Measurements from ENCODE around the gene EFNB1. TPM values are rescaled to one million over a fixed set of nuclear protein-coding genes. Genes with fewer than 3 reads are reported as not detected.

The EFNB1 gene
- polyA plus RNA-seq, 2 of the 4 experiments (the other 2 are of a cell fraction), result 3.5 to 3.7 TPM

DNA sequence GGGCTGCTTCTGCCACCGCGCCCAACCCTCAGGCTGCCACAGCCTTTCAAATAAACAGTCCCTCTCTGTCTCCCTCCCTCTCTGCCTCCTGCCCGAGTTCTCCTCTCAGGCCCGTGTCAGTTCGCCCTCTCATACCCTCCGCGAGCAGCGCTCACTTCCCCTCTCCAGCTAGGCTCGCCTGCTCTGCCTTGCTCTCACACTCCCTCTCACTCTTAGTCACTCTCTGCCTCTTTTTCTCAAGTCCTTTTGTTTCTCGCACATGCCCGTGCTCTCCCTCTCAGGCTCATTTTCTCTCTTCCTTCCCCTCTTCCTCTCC, 3.2 kb downstream of the EFNB1 start:
- POLR2A ChIA-PET, result no interaction called here
- FAIRE-seq, result no peak
- CTCF ChIA-PET, result interaction anchor here (16.6 kb wide), 1 partner anchor 386 kb away, joined by 327 read pairs; no protein-coding TSS in a partner anchor
- 71% methylated on average over 11 of the region's 11 CpGs for WGBS (ENCODE audit: missing lambda C conversion rate)
- H3K4me3 ChIP-seq, result no peak overlapping the region
- no peak for DNase-seq (ENCODE audit: low read depth in 1 of 2, low spot score in 1 of 2)
- H3K4me2 ChIP-seq, result no peak overlapping the region
- TF ChIP-seq RARB (CRISPR knock-in tag; IDR thresholded peaks at IDR 0.05) (no peak), FOSB (CRISPR knock-in tag; IDR thresholded peaks at IDR 0.05) (no peak), TP53 (CRISPR knock-in tag; IDR thresholded peaks at IDR 0.05) (no peak), HOXB13 (CRISPR knock-in tag; IDR thresholded peaks at IDR 0.05; ENCODE audit: low read depth) (no peak), RNF2 (IDR thresholded peaks at IDR 0.05; ENCODE audit: borderline replicate concordance, low read depth) (no peak), ZSCAN20 (CRISPR knock-in tag; IDR thresholded peaks at IDR 0.05) (no peak), CHD2 (IDR thresholded peaks at IDR 0.05; ENCODE audit: low read length, partially characterized antibody) (no peak), FOXS1 (CRISPR knock-in tag; IDR thresholded peaks at IDR 0.05) (no peak), NFE2L2 (conservative IDR thresholded peaks at IDR 0.05; ENCODE audit: low read length) (no peak), HMGXB4 (CRISPR knock-in tag; IDR thresholded peaks at IDR 0.05; ENCODE audit: borderline replicate concordance) (no peak)
- TF ChIP-seq, protein P1, sequence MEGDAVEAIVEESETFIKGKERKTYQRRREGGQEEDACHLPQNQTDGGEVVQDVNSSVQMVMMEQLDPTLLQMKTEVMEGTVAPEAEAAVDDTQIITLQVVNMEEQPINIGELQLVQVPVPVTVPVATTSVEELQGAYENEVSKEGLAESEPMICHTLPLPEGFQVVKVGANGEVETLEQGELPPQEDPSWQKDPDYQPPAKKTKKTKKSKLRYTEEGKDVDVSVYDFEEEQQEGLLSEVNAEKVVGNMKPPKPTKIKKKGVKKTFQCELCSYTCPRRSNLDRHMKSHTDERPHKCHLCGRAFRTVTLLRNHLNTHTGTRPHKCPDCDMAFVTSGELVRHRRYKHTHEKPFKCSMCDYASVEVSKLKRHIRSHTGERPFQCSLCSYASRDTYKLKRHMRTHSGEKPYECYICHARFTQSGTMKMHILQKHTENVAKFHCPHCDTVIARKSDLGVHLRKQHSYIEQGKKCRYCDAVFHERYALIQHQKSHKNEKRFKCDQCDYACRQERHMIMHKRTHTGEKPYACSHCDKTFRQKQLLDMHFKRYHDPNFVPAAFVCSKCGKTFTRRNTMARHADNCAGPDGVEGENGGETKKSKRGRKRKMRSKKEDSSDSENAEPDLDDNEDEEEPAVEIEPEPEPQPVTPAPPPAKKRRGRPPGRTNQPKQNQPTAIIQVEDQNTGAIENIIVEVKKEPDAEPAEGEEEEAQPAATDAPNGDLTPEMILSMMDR (IDR thresholded peaks at IDR 0.05), result no peak
- peaks cover 5% of the 10 kb centered on the region; the same call in 1 of the 3 replicates for H3K4me1 ChIP-seq
- no peak overlapping the region for H3K27ac ChIP-seq
- H3K9me3 ChIP-seq, result no peaks in the 10 kb centered on the region
- ATAC-seq, result no peak

GRCh38 chrX:68832516-68833447, 4.0 kb downstream of the EFNB1 start:
- POLR2A ChIA-PET, result no interaction called here
- CTCF ChIA-PET, result interaction anchor here (2.1 to 16.6 kb wide), 2 partner anchors 10 to 385 kb away, joined by 9 to 327 read pairs; no protein-coding TSS in a partner anchor
- Histone ChIP-seq H3K4me2 (no peak overlapping the region), H3K27ac (no peak overlapping the region), H3K4me3 (no peak overlapping the region), H3K9me3 (no peaks in the 10 kb centered on the region), H3K4me1 (peaks cover 5% of the 10 kb centered on the region; the same call in 1 of the 3 replicates)
- TF ChIP-seq HMGXB4 (CRISPR knock-in tag; IDR thresholded peaks at IDR 0.05; ENCODE audit: borderline replicate concordance) (no peak), GATA3 (IDR thresholded peaks at IDR 0.05; ENCODE audit: borderline replicate concordance) (no peak), CHD4 (IDR thresholded peaks at IDR 0.05; ENCODE audit: borderline replicate concordance) (no peak), CHD2 (IDR thresholded peaks at IDR 0.05; ENCODE audit: low read length, partially characterized antibody) (no peak), PHF8 (IDR thresholded peaks at IDR 0.05; ENCODE audit: borderline replicate concordance, low read depth) (no peak), HOXA7 (CRISPR knock-in tag; IDR thresholded peaks at IDR 0.05) (no peak), EHMT2 (IDR thresholded peaks at IDR 0.05; ENCODE audit: low read depth) (no peak), RFX5 (IDR thresholded peaks at IDR 0.05) (no peak), CEBPB (IDR thresholded peaks at IDR 0.05) (no peak), MAFK (IDR thresholded peaks at IDR 0.05; ENCODE audit: partially characterized antibody) (no peak)
- TF ChIP-seq, protein P1 (IDR thresholded peaks at IDR 0.05), result no peak
- 80% methylated on average over 9 of the region's 12 CpGs for WGBS (ENCODE audit: missing lambda C conversion rate)
- FAIRE-seq (no peak), ATAC-seq (no peak), DNase-seq (ENCODE audit: low read depth in 1 of 2, low spot score in 1 of 2) (no peak)
